Stimulated activated naive CD4-positive, alpha-beta T cell treated with Interleukin-2 at 50 U/mL for 16 hours (primary cell): ENCODE measurements around the gene GALP.
"Not testable (repeated sequence)": the region's sequence is repeated elsewhere in the genome, so short reads cannot be mapped to it uniquely, and the experiment has no call there.

Source experiments
- DNase-seq: peaks from one replicate; lab custom pipeline; 2025; lab: John Stamatoyannopoulos, UW

Gene GALP

DNA sequence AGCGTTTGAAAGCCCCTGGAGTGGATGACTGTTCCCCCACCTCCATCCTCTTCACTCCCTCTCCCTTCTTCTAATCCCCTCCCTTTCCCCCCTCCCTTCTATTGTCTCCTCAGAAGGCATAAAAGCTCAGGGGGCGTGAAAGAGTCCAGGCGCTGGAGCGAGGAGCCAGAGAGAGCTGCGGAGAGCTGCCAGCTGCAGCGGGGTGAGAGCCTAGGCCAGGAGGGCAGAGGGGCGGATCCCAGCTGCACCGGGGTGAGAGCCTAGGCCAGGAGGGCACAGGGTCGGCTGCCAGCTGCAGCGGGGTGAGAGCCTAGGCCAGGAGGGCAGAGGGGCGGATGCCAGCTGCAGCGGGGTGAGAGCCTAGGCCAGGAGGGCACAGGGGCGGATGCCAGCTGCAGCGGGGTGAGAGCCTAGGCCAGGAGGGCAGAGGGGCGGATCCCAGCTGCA lies at the start of gene GALP:
Gene GALP, plus strand, starts transcription at position 148 of the 447 bp plus-strand sequence. CDS start 1,101 bp downstream, outside the sequence.
- not testable (repeated sequence) for DNase-seq

DNA sequence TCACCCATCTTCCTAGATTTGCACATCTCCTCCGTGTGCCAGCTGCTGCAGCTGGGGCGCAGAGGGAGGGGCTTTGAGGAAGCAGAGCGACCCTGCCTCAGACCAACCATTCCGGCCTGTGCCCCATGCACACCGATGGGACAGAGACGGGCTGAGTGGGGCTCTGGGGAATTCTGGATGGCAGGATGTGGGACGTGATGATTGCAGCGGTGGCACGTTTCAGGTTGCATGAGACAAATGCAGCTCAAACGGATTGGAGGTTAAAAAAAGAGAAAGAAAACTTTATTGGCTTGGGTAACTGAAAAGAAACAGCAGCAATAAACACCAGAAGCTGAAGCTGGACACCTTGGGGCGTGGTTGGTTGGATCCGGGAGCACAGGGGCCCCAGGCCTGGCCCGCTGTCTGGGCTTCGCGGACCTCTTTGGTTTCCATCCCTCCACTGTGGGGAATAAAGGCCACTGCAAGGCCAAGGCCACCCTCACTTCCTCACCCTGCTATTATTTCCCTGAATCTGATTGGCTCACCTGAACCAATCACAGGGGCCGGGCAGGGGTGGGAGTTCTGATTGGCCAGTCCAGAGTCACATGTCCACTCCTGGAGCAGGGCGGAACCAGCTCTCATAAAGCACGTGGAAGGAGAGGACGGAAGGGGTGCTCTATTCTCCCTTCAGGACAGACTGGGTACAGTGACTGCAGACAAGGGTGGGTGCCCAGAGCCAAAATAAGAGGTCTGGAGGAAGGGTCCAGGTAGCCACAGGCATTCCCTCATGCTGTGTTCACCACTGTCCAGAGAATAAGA lies 48.6 kb upstream of the GALP start:
- DNase-seq: no peak

DNA sequence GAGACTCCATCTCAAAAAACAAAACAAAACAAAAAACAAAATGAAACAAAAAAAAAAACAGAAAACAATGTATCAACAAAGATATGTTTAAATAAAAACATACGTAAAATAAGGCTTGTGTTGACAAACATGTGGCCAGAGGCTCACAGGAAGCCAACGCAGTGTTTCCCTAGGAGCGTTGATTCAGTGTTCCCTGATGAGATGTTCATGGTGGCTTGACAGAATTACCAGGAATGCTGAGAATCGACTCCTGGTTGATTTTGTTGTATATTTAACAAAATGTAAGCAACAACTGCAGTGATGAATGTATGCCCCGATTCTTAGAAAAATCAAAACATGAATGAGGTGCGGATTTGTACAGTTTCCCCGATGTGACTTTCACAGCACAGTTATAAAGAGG lies 45.8 kb upstream of the GALP start:
- DNase-seq: no peak

DNA sequence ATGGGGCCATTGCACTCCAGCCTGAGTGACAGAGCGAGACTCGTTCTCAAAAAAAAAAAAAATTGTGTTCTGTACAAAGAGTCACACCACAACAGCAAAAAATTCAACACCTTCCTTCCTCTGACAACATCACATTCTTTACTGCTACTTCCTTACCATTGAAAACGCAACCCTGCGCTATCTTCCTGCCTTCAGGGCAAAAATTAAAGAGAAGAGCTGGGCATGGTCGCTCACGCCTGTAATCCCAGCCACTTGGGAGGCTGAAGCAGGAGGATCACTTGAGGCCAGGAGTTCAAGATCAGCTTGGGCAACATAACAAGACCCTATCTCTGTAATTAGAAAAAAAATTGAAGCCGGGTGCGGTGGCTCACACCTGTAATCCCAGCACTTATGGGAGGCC lies 44.2 kb upstream of the GALP start:
- DNase-seq: no peak

DNA sequence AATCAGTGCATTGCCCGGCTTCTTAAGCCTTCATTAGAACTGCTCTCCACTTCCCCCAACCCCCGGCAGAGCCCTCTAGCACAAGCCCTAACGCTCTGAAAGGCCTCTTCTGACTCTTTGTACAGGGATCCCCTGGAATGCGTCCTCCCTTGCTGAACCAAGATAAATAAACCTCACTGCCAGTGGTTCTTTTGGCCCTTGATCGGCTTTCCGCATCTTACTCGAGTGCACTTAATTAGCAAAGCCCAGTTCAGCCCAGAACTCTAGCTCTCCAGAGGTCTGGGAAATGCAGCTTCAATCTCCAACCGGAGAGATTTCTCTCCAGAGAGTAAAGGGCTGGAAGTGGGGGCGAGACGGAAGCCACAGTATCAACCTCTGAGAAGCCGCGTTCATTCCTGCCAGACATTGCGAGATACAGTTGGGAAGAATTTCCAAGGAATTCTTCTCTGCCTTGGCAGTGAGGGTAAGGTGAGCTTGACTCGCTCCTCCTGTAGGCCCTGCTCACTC lies 43.4 kb upstream of the GALP start:
- no peak for DNase-seq

DNA sequence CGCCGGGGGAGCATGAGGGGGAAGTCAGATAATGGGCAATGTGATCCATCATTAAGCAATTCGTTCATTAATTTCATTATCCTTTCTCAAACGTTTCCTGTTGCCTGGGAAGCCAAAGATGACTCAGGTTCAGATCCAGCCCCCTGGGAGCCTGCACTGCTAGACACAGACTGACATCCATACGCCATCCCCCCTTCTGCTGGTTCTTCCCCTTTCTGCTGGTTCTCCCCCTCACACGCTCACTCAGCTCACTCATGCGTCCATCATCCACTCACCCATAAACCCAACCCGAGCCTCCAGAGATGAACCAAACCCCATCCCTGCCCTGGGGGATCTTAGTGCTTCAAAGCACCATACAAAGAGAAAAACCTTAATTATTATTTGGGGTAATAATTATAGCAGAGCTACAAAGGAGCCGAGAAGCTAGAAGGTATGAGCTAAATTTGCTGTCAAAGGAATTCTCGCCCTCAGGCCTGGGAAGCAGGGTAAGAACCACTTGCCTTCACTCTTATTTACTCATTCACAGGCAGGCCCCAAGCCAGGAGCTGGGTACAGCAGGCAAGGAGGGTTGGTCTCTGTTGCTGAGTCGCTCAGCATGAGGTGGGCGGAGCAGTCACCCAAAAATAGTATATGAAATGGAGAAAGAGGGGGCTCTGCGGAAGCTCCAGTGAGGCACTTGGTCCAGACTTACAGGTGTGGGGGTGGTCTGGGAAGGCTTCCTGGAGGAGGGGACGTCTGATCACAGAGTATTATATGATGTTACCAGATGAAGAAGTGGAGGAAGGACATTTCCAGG lies 41.8 kb upstream of the GALP start:
- DNase-seq: no peak

DNA sequence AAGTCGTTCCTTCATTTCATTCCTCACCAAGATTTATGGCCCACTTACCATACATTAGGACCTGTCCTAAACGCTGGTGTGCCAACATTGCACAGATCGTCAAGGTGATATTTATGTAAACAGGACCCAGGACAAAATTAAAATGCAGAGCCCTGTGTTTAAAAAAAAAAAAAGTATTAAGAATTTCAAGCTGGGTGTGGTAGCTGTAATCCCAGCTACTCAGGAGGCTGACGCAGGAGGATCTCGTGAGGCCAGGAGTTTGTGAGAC lies 41.2 kb upstream of the GALP start:
- no peak for DNase-seq

DNA sequence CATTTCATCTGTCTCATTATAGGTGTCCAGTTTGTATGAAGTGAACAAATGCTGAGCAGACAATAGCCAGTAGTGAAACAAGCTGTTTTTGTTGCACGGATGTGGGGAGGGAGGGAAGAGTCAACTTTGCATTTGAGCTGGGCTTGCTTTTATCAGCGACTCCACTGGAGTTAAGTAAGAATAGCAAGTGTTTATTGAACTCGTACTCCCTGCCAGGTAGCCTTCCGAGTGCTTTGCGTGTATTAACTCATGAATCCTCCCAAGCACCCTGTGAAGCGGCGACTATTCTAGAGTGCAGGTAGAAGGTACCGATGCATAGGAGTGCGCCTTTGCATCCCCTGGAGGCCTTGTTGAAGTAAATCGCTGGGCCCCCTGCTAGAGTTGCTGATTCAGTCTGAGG lies 39.4 kb upstream of the GALP start:
- no peak for DNase-seq

DNA sequence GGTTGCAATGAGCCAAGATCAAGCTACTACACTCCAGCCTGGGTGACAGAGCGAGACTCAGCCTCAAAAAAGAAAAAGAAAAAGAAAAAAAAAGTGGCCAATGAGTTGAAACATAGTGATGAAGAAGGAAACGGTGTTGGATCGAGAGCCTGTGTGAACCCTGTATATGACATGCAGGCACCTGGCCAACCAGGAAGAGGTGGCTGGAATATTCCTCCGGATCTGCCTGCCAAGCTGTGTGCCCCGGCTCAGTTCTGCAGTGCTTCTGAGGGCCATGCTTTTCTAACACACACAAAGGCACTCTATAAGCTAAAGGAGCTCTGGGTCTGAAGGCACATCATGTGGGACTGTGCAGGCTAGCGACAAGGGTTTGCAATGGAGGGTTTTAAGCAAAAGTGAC lies 38.4 kb upstream of the GALP start:
- no peak for DNase-seq

DNA sequence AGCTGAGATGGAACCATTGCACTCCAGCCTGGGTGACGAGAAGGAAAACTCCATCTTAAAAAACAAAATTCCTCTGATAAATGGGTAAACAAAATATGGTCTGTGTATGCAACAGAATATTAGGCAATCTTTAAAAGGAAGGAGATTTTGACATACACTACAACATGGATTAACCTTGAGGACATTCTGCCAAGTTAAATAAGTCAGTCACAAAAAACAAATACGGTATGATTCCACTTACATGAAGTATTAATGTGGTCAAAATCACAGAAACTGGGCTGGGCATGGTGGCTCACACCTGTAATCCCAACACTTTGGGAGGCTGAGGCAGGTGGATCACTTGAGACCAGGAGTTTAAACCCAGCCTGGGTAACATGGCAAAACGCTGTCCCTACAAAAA lies 37.7 kb upstream of the GALP start:
- DNase-seq: no peak

DNA sequence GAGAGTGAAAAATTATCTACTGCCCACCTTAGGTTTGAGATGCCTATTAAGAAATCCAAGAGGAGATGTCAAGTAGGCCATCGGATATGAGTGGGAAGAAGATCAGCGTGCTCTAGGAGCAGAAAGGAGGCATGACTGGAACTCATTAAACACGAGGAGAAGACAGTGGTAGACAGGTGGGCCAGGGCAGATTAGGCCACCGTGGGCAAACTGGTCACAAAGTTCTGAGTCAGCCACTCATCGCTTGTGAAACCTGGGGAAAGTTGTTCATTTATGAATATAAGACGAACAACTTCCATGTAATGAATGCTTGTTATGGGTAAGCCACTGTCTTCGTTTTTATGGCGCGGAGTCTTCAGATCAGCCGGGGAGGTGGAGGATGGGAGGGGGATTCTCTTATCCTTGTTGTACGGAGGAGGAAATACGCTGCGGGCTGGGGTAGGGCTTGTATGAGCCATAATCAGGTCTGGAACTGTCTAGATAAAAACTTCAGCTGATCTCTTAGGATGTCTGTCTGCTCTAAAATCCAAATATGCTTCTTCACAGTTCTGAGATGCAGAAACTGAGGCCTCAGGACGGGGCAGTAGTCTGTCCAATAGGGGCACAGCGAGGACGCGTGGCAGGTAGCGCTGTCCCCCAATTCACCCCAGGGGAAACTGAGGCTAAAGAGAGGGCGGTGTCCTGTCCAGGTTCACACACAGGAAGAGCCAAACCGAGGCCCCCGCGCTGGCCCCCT lies 35.8 kb upstream of the GALP start:
- no peak for DNase-seq

DNA sequence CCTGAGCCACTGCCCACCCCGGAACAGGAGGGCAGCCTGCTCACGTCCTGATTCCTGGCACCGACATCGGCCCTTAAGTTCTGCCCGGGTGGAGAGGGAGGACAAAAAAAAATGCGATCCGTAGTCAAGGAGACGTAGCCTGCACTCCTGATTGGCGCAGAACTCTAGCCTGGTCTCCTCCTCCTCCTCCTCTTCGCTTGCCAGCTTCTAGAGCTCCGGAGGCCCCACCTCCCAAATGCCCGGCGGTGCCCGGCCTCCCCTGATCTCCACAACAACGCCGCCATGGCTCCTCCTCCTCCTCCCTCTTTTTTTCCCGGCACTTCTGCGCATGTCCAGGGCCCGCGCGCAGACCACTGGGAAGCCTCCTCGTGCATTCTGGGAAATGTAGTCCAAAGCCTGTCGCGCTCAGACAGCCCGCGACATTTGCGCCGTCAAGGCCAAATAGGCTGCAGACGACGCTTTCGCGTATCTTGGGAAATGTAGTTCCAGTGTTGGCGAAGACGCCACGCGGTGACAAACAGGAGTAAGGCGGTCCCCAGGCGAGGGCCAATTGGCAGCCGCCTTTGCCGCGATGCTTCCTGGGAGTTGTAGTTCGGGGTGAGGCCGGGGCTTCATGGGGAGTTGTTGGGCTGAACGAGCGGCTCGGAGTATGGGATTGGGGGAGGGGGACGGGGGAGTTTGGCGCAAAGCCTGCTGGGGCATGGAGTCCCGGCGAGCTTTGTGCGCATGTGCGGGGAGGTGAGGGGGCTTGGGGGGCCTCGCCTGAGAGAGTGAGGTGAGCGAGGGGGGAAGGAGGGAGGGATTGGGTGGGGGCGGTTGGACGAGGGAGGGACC lies 35.0 kb upstream of the GALP start, which contains the start of gene ZNF444:
Gene ZNF444, plus strand, starts transcription at position 705 of the 834 bp plus-strand sequence. CDS start 5,625 bp downstream, outside the sequence.
- peak; percentile 100 for DNase-seq

DNA sequence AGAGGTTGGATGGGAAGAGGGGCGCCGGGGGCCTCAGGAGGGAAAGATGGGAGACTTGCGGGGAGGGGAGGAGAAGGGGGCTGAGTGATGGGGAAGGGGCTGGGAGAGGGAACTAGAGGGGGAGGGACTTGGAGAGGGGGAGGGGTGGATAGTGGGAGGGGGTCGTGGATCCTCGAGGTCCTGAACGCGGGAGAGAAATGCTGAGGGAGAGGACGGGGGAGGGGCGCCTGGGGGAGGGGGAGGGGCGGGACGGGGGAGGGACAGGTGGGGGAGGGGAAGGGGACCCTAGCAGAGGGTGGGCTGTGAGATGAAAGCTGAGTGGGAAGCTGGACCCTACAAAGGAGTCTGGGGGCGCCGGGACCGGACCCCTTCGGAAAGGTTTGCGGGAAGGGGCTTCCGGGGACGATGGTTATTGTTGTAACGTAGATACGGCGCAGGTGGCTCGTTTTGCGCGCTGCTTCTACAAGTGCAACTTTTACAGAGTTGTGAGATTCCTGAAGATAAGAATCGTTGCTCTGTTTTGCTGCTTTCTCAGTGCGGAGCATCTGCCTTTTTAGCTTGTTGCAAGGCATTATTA lies 34.3 kb upstream of the GALP start:
- no peak for DNase-seq

DNA sequence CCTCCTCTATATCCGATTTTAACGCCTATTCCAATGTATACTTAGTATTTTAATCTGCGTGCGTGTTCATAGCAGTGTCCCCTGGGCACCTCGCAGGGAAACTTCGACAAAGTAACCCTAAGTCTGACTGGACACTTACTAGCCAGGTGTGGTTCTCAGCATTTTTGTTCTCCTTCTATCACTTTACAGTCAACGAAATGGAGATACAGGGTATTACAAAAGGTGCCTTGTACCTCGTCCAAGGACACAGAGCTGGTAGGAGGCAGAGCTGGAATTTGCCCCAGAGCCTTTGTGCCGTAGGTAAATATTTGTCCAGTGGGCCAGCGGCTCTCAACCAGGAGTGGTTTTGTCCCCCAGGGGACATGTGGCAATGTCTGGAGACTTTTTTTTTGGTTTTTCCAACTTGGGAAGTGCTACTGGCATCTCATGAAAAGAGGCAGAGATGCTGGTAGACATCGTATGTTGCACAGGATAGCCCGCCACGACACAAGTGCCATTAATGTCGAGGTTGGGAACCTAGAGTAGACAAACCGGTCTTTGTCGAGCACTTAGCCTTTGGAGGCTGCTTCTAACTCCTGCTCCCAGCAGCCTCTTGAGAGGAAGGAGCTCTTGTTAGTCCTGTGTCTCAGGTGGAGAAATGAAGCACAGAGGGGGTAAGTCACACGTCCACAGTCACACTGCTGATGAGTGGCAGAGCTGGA lies 33.6 kb upstream of the GALP start:
- no peak for DNase-seq

DNA sequence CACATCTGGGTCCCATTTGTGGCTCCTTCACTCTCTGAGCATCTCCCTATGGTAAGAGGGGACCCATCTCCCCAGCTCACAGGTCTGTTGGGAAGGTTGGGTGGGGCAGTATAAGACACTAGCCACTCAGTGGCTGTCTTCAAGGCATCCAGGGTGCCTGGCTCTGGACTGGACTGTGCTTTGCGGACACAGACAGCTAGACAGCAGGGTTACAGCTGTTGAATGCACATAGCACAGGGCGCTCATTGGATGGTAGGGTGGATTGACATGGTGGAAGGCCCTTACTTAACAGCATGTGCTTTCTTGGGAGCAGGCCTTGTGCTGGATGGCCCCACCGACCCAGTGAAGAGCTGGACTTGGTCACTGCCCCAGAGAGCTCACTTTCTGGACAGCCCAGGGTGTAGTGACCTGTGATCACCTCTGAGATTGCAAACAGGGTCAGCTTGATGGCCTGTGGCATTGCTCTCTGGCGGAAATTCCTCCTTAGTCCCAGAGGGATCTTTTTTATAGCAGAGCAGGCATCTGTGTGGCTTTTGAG lies 32.8 kb upstream of the GALP start:
- DNase-seq: no peak

DNA sequence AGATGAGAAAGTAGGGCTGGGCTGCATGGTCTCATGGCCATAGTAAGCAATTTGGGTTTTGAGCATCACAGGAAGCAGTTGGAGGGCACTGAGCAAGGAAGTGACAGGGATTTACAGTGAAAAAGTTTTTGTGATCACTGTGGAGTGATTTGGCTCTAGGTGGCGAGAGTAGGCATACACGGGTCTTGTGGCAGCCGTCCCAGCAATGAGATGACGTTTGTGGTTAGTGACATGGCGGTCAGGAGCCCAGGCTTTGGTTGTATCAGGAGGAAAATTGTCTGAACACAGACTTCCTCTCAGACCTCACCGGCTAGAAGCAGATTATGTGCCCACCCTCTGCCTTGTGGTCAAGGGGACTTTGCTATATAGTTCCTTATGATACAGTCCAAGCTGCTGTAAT lies 31.4 kb upstream of the GALP start:
- DNase-seq: no peak

DNA sequence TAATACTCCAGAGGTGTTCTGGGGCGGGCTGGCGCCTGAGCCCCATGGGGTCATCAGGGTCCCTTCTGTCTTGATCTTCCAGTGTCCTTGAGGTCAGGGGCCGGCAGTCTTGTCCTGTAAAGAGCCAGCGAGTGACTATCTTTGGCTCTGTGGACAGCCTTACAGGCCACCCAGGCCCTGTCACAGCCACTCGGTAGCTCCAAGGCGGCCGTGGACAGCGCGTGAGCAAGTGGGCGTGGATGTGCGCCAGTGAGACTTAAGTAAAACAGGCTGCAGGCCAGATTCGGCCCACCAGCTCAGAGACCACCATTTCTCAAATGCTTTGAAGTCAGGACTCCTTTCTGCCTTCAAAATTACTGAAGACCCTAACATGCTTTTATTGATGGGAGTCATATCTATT lies 31.0 kb upstream of the GALP start:
- DNase-seq: no peak

DNA sequence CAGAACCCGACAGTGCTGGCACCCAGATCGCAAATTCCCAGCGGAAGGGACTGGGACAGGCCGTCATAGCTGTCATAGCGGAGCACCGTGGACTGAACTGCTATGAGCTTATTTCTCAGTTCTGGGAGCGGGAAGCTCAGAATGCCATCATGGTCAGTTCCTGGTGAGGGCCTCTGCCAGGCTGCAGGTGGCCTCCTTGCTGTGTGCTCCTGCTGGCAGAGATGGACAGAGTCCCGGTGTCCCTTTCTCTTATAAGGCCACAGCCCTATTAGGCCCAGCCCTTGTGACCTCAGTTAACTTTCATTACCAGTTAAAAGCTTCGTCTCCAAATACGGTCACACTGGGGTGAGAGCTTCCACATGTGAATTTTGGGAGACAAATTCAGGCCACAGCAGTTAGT lies 30.1 kb upstream of the GALP start:
- DNase-seq: no peak

DNA sequence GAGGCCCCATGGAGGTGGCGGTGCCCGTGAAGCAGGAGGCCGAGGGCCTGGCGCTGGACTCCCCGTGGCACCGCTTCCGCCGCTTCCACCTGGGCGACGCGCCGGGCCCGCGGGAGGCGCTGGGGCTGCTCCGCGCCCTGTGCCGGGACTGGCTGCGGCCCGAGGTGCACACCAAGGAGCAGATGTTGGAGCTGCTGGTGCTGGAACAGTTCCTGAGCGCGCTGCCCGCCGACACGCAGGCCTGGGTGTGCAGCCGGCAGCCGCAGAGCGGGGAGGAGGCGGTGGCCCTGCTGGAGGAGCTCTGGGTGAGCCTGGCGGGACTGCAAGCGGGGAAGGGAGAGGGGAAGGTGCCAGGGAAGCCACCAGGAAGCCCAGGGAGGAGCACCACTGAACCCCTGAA lies 28.9 kb upstream of the GALP start:
- no peak for DNase-seq

DNA sequence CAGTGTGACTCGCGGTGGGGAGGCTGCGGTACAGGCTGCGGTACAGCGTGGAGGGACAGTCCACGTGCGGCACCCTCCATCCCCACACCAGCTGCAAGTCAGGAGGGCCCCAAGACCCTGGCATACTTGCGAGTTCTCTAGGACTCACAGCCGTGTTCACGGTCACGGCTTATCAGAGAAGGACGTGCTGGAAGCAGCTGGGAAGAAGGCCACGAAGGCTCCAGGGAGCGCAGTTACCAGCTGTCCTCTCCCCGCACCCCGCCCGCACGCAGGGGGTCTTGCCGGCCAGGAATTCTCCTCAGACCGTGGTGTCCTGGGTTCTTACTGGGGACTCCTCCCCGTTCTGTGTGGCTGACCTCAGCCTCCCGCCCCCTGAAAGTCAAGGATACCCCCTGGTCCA lies 28.5 kb upstream of the GALP start:
- DNase-seq: no peak
